Adrenal gland (tissue), 5 donors: ENCODE results near the gene FAM185A.

Experiments
- CTCF ChIP-seq, 6 experiments: fragments of 450-650 bp in 4 of 6; fragments of 200-600 bp in 2 of 6; sonication (generic) in 1 of 6; IDR thresholded peaks; 1 replicate in 5 of 6; 2 replicates in 1 of 6; pipeline versions ENCODE4 v1.5.1 to v1.8.0; 2016 to 2021; ENCODE audit warnings: antibody characterized with exemption in 6 of 6, mild to moderate bottlenecking in 2 of 6, moderate library complexity in 1 of 6
- POLR2A ChIP-seq, 2 donors: fragments of 450-650 bp; IDR thresholded peaks; one replicate each; pipeline ENCODE4 v1.6.1; 2017; ENCODE audit warnings: antibody characterized with exemption in 2 of 2, mild to moderate bottlenecking in 2 of 2, moderate library complexity in 1 of 2
- donor health status: DM: no; HTN: no; CAD: no.

DNA sequence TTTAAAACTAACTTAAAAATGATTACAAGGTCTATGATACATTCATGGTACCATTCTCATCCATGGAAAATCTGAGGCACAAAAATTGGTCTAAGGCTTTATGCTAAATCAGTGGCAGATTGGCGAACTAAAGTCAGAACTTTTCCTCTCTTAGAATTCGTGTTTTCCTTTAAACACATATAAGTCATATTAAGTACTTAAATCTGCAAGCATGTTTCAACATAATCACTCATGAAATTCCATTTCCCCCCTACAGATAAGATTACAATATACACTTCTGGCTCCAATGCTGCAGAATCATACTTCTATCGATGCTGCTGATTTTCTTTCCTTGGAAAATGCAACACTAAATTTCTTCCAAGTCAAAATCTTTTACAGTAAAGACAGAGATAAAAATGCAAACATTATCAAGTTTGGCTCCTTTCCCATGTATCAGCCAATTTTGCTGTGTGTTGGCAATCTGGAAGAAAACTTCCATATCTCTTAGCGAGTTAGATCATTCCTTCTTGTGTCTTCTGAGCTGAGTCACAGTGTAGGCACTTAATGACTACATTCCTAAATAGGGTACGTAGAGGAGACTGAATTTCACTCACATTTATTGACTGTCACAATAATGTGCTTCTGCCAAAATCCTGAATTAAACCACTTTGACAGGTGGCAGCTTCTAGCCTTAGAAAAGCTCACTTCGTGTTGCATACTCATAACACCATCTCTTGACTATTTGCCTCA is 87.6 kb downstream of the FAM185A start:
- no peak for TF ChIP-seq CTCF (IDR thresholded peaks at IDR 0.05)
- TF ChIP-seq POLR2A (IDR thresholded peaks at IDR 0.05): no peak
